ENCODE data around the gene ATIC.
"Not testable (repeated sequence)": the region's sequence is repeated elsewhere in the genome, so short reads cannot be mapped to it uniquely, and the experiment has no call there.

Gene ATIC

GRCh38 chr2:215311625-215312396, at the start of gene ATIC:
ATIC (plus strand) TSS chr2:215312059; CDS start chr2:215312143, 84 bp downstream.
- DNase-seq (ENCODE audit: low read depth), result peak; percentile 77

DNA sequence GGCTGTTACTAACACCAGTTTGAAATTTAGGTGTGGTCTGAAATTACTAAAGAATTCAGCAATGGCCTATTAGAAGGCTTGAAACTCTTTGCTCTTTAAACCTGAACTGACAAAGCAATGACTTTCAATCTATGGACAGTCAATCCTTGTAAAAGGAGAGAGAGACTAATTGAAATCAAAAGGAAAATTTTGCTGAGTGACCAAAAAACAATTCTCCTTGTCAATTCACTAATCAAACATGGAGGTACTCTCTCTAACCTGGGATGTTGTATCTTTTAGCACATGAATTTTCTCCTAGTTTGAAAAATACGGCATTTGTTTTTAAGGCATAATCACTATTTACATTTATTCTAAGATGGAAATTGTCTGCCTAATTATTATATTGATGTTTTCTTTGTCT, 49.6 kb upstream of the ATIC start:
- no peak for DNase-seq (ENCODE audit: low read depth)

- no peak for DNase-seq (ENCODE audit: low read depth)
Measured at GRCh38 chr2:215262741-215263362, 49.0 kb upstream of the ATIC start.

DNA sequence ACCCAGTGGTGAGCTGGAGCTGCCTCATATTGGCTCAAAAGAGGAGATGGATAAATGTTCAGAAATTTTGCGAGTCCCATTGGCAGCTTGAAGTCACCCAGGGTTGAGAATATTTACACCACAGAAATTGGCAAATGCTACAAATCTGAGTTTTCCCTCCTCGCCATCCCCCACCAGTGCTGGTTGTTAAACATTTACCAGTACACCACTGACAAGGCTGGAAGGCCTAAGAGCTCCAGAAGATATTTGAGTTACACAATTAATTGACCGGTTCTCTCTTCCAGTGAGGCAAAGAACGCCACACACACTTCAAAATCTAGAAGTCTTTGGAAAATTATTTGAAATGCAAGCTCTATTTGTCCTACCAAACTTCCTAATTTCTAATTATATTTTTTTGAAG, 47.5 kb upstream of the ATIC start:
- no peak for DNase-seq (ENCODE audit: low read depth)

GRCh38 chr2:215269397-215270117, 42.3 kb upstream of the ATIC start:
- DNase-seq (ENCODE audit: low read depth), result peak; percentile 13

- no peak for DNase-seq (ENCODE audit: low read depth)
Measured at GRCh38 chr2:215270118-215270451, 41.8 kb upstream of the ATIC start.

GRCh38 chr2:215271446-215271845, 40.4 kb upstream of the ATIC start:
- DNase-seq (ENCODE audit: low read depth), result no peak

DNA sequence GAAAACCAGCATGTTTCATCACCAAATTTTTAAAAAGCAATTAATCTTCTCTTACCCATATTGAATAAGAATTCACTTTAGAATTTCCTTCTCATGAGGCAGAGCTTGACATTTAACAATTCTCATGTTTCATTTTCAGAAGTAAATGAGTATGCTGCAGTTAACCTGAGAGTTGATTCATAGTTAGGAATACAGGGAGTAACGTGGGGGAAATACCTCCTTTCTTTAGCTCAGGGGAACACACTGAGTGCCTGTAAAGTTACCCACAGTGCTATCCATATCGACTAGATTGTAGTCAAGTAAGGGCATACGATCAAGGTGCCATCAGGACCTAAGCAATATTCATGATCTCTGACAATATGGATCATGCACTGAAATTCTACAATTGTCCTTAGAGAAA, 38.9 kb upstream of the ATIC start:
- DNase-seq (ENCODE audit: low read depth), result no peak

- no peak for DNase-seq (ENCODE audit: low read depth)
Measured at GRCh38 chr2:215274829-215275228, 37.0 kb upstream of the ATIC start.

DNA sequence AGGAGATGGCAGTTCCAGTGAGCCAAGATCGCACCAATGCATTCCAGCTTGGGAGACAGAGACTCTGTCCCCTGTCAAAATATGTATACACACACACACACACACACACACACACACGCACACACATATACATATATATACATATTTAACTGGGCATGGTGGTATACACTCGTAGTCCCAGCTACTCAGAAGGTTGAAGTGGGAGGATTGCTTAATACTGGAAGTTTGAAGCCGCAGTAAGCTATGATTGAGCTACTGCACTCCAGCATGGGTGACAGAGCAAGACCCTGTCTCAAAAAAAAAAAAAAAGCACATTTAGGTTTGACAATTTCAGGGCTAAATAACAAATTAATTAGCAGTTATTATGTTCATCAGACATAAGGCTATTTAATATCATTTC, 36.0 kb upstream of the ATIC start:
- no peak for DNase-seq (ENCODE audit: low read depth)

DNA sequence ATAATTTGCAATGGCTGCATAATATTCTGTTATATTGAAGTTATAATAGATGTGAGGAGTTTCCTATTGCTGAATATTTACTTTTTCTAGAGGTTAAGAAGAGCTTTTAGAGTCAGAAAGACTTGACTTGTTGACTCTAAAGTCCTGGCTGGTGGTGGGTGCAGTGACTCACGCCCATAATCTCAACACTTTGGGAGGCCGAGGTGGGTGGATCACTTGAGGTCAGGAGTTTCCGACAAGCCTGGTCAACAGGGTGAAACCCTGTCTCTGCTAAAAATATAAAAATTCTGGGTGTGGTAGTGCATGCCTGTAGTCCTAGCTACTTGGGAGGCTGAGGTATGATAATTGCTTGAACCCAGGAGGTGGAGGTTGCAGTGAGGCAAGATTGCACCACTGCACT, 33.9 kb upstream of the ATIC start:
- no peak for DNase-seq (ENCODE audit: low read depth)

DNA sequence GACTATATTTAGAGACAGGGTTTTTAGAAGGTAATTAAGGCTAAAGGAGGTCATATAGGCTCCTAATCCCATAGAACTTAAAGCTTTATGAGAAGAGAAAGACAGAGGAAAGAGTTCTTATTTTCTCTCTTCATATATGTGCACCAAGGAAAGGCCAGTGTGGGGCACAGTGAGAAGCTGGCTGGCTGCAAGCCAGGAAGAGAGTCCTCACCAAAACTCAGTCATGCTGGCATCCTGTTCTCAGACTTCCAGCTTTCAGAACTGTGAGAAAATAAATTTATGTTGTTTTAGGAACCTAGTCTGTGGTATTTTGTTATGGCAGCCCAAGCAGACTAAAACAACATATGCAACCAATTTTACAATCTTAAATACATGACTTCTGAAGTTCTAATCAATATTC, 31.5 kb upstream of the ATIC start:
- no peak for DNase-seq (ENCODE audit: low read depth)

GRCh38 chr2:215283221-215283620, 28.6 kb upstream of the ATIC start:
- DNase-seq (ENCODE audit: low read depth), result no peak

GRCh38 chr2:215286309-215286708, 25.6 kb upstream of the ATIC start:
- no peak for DNase-seq (ENCODE audit: low read depth)

DNA sequence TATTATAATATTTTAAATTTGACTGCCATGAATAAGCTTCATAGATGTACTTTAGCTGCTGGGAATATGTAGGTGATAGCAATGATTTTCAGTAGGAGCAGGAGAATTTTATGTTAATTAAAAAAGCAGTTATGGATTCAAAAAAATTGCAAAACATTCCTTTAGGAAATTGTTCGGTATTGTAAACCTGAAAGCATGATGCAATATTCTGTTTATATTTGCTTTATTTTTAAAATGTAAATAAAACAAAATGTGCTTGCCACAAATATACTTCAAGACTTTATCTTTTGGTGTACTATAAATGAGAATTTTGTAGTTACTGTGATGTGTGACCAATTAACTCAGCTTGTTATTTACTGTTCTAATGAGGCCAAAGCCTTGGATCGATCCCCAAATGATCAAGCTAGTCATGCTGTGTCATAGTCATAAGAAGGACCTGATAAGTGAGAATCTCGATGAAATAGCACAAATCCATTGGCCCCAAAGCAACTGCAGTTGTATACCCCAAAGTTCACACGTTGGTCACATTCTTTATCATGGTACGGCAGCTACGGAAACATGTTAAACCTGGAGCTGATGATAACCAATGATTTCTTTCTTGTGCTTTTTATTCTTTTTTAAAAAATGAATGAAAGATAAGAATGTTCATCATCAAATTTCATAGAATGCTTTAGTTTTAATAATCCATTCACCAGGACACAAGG, 23.6 kb upstream of the ATIC start:
- DNase-seq (ENCODE audit: low read depth), result no peak

DNA sequence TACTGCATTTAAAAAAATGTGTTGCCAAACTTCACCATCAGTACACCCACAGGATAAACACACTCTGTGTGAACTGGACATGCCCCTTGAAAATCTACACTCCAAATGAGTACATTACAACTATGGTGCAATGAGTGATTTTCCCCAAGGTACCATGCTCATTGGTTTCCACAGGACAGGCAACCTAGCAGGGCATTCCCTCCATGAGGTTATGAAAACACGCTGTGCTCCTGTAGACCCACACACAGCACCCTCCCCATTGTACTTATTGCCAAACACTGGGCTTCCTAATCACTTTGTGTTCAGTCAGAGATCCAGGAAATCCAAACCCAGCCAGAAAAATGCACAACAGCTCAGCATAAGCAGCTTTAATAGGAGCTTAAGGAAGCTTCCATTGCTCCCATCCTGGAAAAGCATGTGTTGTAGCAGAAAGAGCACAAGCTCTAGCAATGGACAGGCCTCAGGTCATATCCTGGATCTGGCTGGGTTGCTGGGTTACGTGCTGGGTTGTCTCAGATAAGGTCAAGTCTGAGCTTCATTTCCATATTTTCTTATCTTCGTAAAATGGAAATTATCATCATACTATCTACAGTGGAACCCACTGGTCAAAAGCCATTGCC, 20.8 kb upstream of the ATIC start:
- DNase-seq (ENCODE audit: low read depth), result no peak

GRCh38 chr2:215293879-215294278, 18.0 kb upstream of the ATIC start:
- no peak for DNase-seq (ENCODE audit: low read depth)

- no peak for DNase-seq (ENCODE audit: low read depth)
Measured at GRCh38 chr2:215299337-215299859, 12.5 kb upstream of the ATIC start.

DNA sequence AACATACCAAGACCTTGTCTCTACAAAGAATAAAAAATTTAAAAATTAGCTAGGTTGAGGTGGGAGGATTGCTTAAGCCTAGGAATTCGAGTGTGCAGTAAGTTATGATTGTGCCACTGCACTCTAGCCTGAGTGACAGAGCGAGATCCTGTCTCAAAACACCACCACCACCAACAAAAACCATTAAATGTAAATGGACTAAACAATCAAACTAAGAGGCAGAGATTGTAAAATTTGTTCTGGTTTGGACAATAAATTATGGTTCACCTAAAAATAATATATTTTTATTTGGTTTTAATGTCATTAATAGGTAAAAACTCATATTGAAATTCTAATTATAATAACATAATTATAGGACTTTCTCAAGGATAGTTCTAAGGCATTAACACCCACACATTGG, 9.9 kb upstream of the ATIC start:
- no peak for DNase-seq (ENCODE audit: low read depth)

GRCh38 chr2:215311259-215311624, 617 bp upstream of the ATIC start:
- not testable (repeated sequence) for DNase-seq (ENCODE audit: low read depth)

GRCh38 chr2:215313255-215313613, 1.4 kb downstream of the ATIC start:
- no peak for DNase-seq (ENCODE audit: low read depth)

DNA sequence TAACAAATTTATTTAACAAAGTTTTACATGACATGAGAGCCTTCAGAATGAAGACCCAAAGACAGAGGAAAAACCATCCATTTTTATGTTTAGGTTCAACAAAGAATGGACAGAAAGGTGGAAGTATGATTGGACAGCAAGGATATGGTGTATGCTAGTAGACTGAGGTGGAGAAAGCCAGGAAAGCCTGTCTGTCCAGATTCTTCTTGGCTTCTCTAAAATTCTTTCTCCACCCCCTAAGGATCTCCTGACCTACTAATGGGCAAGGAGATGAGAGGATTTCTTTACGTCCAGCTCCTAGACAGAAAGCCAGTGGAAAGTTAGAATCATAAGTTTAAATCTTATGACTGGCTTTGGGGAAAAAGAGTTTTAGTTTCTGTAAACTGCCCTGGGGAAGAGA, 3.0 kb downstream of the ATIC start:
- DNase-seq (ENCODE audit: low read depth), result no peak

All from stimulated activated CD8-positive, alpha-beta memory T cell treated with anti-CD3 and anti-CD28 coated beads, Interleukin-7, amount 100 ng/mL, for 24 hours (primary cell).